HL-60/S4 treated with retinoic acid at 250 ng/mL for 4 days and 3 days (cell line): ENCODE data around the gene TFG.
"Not testable (repeated sequence)": the region's sequence is repeated elsewhere in the genome, so short reads cannot be mapped to it uniquely, and the experiment has no call there.

Experiments
- in situ Hi-C: fragments of 300-500 bp; cut with MboI; formaldehyde crosslinking; loops from 2 replicates; pipeline ENCODE4 v1.7.0; 2022; ENCODE audit warnings: low sequenced_read_pairs

Gene TFG

DNA sequence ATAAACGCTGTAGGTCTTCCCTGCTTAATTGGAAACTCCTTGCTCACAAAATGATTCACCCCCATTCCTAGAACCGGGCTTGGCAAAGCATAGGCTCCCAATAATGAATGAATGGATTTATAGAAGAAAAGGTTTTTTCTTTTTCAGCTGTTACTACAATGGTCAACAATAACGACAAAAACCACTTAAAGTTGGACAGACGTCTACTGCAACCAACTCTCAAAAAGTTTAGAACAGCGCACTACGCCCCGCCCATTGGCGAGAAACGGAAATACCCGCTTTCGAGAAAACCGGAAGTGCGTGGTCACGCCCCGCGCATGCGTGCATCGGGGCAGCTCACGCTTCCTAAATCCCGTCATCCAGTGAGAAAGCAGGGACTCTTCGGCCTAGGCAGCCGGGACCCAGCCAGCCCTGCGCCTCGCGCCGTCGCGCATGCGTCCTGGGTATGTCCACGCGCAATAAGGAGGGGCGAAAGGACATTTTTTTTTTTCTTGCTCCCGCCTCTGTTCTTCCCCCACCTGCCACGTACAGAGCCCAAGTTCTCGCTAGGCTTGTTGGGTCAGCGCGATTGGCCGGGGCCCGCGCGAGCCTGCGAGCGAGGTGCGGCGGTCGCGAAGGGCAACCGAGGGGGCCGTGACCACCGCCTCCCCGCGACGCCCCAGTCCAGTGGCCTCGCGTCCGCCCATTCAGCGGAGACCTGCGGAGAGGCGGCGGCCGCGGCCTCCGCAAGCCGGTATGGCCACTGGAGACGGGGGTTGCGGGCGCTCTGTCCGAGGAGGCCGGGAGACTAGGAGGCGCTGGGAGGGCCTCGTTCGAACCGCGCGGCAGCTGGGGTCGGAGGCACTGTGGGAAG lies at the start of gene TFG:
TSS of gene TFG (plus strand) at position 506 of the 853 bp plus-strand sequence. CDS start 4,192 bp downstream, outside the sequence.
- in situ Hi-C loops: no loop called here

DNA sequence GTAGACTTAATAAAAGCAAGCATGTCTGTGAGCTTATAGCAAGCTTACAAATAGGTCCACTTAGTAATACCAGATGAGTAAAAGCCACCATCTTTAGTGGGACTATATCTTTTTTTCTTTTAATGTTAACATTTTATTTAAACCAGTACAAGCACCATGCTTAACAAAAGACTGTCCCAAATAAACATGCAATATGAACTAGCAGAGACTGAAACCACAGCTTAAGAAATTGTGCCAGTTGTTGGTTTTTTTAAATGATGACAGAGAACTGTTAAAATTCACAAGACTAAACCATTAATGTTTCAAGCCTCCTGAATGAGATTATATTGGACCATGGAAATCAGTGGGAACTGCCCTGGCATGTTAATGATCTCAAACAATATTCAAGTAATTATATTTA lies 48.0 kb upstream of the TFG start:
- in situ Hi-C loops: not testable (repeated sequence)

DNA sequence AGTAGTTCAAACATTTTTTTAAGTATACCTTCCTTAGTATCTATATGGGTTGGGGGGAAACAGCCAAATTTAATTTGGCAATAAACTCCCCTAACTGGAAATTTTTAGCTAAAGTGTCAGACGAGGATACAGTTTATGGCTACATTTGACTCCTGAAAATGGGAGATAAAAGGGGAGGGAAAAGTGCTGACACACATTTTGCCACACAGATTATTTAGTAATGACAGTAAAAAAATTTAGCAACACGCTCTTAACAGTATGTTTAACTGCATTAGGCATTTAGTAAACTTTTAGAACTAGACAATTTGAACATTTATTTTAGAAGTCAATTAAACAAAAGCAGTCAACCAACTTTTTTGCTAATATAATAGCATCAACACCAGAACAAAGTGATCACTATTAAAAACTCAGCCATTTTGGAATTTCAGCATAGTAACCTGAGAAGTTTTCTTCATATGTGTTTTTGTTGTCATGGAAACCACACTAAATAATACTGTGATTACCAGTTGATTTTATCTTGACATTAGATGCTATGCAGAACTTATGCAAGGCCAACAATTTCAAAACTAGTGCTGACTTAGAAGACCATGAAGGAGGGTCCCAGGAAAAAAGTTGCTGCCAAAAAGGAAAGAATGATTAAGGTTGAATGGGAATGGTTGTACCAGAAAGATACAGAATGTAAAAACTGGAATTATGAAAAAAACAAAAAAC lies 47.0 kb upstream of the TFG start:
- in situ Hi-C loops: no loop called here

DNA sequence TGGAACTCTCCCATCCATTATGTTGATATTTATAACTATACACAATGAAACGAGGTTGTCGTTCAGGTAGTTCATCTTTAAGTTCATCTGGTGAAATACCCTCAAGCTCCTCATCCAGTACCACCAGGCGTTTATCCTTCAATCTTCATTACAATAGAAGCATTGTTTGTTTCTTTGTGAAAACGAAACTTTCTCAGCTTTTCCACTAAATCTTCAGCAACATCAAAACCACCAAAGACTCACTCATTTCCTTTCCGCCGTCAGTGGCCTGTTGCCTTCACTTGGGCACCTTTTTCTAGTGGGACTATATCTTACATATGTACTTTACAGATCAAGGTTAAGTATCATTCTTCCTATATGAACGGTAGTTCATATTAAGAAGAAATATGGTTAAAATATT lies 44.1 kb upstream of the TFG start:
- in situ Hi-C loops: no loop called here

DNA sequence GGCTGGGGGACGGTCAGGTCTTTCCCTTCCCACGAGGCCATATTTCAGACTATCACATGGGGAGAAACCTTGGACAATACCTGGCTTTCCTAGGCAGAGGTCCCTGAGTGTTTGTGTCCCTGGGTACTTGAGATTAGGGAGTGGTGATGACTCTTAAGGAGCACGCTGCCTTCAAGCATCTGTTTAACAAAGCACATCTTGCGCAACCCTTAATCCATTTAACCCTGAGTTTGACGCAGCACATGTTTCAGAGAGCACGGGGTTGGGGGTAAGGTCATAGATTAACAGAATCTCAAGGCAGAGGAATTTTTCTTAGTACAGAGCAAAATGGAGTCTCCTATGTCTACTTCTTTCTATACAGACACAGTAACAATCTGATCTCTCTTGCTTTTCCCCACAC lies 42.6 kb upstream of the TFG start:
- in situ Hi-C loops: not testable (repeated sequence)

DNA sequence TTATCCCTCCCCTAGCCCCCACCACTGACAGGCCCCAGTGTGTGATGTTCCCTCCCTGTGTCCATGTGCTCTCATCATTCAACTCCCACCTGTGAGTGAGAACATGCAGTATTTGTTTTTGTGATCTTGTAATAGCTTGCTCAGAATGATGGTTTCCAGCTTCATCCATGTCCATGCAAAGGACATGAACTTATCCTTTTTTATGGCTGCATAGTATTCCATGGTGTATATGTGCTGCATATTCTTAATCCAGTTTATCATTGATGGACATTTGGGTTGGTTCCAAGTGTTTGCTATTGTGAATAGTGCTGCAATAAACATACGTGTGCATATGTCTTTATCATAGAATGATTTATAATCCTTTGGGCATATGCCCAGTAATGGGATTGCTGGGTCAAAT lies 42.0 kb upstream of the TFG start:
- in situ Hi-C loops: not testable (repeated sequence)

DNA sequence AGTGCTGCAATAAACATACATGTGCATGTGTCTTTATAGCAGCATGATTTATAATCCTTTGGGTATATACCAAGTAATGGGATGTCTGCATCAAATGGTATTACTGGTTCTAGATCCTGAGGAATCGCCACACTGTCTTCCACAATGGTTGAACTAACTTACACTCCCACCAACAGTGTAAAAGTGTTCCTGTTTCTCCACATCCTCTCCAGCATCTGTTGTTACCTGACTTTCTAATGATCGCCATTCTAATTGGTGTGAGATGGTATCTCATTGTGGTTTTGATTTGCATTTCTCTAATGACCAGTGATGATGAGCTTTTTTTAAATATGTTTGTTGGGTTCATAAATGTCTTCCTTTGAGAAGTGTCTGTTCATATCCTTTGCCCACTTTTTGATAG lies 38.3 kb upstream of the TFG start:
- in situ Hi-C loops: not testable (repeated sequence)

DNA sequence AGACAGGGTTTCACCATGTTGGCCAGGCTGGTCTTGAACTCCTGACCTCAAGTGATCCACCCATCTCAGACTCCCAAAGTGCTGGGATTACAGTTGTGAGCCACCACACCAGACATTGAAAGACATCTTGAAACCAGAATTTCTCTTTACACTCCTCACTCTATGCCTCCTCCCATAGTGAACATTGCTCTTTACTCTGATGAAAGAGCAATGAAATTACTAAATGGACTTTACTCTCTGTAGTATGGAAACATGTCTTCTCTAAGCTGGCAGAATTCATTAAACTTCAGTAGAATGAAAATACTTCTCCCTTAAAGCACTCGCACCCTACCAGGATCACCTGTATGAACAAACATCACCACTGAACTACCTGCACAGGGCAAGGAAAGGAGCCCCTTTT lies 27.8 kb upstream of the TFG start:
- in situ Hi-C loops: no loop called here

DNA sequence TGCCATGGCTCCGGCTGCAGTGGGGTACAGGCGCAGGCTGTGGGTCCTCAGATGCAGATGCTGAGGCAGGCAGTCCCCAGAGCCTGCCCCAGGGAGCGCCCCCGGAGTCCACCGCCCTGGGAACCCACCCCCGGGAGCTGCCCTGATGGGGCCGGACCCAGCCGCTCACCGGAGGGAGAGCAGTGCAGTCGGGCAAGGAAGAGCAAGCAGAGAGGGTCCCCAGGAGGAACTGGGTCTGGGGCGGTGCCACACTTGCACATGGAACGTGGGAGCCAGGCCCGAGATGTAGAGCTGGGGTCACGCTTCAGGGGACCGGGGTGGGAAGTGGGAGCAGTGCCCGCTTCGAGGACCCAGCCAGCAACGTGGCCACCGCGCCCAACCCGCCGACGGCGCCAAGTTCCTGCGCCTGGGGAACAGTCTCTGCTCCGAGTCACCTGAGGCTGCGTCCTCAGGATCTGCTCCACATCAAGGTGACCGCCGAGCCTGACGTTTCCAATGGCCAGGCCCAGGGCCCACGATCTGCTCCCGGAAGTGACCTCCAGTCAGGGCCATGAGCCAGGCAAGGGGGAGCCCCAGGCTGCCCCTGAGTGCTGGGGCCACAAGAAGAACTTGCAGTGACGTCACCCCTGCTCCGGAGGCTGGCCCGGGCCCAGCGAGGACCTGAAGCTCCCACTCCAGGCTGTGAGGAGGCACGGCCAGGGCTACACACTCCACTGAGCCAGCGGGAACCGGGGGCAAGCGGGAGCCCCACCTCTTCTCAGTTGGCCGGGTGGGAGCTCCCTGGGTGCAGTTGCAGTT lies 27.0 kb upstream of the TFG start:
- in situ Hi-C loops: no loop called here

DNA sequence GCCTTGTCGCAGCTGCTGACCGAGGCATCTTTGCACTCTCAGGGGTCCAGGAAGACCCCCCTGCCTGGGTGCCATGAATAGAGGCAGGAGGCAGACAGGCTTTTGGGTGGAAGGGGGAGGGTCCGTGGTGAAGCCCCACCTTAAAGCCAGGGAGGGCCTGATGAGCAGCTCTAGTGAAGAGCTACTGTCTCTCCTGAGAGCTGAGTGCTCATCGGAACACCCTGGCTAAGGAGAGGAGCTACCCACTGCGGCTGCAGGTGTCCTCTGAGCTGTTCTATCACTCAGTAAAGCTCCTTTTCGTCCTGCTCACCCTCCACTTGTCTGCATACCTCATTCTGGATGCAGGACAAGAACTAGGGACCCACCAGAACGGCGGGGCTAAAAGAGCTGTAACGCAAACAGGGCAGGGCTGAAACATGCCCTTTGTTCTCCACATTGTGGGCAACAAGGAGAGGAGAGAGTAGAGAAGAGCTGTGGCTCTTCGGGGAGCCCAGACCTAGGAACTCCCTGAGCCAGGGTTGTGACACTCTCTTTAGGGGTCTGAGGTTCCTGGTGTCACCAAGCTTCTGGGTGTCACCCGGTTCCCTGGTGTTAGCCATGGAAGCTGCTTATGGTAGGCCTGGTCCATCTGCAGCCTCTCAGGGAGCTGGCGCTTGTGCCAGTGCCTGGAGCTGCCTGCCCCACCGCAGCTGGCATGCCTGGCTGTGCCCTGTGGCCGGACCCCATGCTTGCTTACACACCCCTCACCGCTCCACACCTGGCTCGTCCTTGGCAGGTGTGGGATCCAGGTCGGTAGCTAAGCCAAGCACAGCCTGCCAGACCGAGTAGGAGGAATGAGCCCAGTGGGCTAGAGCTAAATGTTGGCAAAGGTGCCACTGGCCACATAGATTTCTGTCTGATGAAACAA lies 26.2 kb upstream of the TFG start:
- in situ Hi-C loops: no loop called here

DNA sequence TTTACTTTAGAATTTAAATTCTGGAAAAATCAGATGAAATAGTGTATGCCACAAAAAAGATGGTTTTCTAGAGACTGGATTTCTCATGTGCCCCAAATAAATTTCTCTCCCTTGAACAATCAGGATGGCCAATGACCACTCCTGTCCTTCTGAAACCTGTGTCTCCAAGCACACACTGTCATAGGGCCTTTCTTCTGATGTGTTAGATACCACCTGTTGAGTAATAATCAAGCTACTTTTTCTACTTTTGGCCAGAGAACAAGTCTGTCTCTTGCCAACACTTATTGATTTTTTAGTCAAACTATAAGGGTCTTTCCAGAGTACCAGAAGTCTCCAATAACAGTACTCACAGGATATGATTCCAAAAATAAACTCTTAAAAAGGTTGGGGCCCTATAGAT lies 16.1 kb upstream of the TFG start:
- in situ Hi-C loops: no loop called here

DNA sequence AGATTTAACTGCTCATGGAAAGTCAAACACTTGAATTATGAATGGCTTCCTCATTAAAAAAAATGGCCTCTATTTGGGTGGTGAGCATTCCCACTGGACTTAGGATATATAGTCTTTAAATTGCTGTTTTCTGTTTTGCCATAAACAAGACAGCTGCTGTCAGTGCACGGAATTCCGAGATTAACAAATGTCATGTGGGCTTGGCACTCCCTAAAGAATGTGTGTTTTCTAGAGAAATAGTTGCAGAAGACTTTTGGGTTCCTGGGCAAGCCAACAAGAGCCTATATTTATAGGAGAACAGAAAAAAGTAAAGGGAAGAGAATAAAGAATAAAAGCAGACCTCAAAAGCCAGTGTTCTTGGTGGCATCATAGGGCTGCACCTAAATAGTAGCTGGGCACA lies 13.6 kb upstream of the TFG start:
- in situ Hi-C loops: no loop called here

DNA sequence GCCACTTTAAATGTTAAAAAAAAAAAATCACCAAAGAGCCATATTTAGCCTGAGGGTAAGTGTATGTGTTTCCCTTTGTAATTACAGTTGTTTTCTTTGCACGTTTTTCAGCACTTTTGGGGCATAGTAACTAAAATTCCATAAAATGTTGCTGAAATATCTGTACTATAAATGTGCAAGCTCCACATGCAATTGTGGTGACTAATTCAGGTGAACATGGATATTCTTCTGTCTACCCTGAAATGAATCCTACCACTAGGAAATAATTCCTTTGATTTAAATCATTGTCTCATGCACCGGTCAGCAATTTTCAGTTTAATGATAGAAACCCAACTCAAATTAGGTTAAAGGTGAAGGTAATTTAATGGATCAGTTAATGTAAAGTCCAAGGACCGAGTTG lies 13.1 kb upstream of the TFG start:
- in situ Hi-C loops: no loop called here

DNA sequence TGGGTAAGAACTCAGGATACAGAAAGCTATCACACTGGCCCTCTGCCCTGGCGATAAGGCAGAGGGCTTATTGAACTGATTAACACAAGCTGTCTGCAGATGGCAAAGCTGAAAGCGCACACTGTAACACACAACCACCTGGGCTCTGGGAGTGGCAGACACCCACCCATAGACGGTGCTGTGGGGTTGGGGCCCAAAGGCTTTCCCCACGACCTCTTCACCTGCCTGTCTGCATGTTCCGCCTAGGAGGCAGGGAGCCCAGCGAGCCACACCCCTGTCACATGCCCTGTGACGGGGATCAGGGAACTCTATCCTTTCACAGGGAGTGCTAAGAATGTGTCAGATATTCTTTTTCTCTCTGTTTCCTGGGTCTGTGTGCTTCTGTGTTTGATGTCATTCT lies 12.1 kb upstream of the TFG start:
- in situ Hi-C loops: no loop called here

DNA sequence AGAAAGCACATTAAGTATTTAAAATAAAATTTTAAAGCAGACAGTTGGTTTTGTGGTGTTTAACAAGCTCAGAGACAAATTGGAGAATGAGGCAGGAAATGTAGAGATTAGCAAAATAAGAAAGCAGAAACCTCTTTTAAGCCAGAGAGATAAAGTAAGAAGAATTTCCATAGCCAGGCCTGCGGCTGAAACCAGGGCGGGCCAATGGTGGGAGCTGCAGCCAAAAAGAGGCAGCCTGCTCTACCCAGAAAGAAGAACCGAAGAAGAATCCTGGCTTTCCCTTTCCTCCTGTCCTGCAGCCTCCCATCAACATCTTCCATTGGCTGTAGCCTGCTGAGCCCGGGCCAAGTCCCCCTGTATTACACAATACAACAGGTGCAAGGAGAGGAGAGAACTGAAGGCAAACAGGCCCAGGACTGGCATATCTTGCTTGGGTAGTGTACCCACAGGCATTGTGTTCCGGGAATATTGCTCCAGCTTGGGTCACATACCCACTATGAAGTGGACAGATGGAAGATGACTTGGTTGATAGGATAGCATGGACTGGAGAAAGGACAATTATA lies 11.5 kb upstream of the TFG start:
- in situ Hi-C loops: no loop called here

DNA sequence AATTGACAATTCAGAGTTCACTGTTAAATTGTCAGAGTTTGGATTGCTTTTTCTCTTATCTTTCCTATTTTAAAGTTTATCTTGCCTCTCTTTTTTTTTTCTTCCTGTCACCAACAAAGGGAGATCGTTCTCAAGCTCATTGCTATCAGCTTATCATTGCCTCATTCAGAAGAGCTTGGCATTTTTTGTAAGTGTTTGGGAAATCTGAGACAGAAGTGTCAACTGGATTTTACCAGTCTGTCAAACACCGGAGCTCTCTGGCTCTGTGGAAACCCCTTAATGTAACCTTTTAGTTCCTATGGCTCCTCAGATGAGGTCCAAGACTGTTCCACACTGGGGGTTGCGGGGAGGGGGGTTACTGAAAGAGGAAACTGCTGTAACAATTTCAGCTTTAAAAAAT lies 10.6 kb upstream of the TFG start:
- in situ Hi-C loops: no loop called here

DNA sequence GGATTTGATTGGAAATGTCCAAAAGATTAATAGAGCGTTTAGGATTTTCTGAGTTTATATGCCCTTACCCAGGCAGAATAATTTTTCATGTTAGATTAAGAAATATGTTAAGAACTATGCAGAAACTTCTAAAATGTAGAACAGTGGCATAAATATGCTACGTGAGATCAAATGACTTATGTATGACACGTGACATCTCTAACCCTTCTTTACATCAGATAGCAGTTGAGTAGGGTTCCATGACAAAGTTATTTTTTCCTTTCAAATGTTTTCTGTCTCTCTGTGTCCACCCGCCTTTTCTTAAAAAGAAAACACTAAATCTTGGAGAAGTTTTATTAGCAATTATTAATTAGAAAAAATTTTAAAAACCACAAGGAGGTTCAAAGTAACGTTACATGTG lies 8.6 kb upstream of the TFG start:
- in situ Hi-C loops: no loop called here

DNA sequence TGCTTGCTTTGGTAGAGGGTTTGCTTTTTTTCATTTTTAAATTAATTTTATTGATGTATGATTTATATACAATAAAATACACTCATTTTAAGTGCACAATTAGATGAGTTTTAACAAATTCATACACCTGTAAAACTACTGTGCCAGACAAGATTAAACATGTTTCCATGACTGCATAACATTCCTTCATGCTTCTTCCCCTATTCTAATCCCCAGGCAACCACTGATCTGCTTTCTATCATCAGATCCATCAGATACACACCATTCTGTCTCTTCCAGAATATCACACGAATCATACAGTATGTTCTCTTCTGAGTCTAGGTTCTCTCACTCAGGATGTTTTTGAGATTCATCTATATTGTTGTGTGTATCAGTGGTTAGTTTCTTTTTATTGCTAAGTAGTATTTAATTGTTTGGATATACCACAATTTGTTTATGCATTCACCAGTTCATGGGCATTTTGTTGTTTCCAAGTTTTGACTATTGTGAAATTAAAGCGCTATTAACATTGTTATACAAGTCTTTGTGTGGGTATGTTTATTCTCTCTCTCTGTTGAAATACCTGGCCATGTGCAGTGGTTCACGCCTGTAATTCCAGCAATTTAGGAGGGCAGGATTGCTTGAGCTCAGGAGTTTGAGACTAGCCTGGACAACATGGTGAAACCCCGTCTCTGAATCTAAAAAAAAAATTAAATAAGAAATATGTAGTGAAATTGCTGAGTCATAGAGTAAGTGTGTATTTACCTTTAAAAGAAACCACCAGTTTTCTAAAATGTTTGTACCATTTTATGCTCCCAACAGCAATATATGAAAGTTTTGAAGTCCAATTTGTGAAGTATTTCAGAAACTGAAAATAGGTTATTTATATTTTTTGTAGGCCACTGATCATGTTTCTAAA lies 7.0 kb upstream of the TFG start:
- in situ Hi-C loops: no loop called here

DNA sequence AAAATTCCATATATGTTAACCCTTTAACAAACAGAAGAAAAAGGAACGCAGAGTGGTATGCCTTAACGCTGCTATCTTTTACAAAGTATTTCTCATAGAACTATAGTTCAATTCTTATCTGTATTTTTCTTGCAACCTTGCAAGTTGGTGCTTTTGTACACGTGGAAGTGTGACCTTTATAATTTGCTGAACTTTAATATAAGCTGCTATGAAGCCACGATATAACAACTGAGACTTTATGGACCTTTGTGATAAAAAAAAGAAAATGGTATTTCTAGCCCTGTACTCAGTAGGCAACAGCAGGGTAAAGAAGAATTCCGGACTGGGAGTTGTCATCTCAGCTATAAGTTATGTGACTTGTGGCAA lies 6.3 kb upstream of the TFG start:
- in situ Hi-C loops: no loop called here
